AG04450 (cell line): ENCODE data around the gene PDE4A. TPM values are rescaled to one million over a fixed set of nuclear protein-coding genes. Genes with fewer than 3 reads are reported as not detected.
A peak's percentile ranks its signal among the peaks of the same experiment; 100 is the strongest.

ENCODE experiments used
- CTCF ChIA-PET: fragments of 300-600, 350-600 bp; formaldehyde crosslinking; extraction: SDS; loops from one replicate; lab custom pipeline; 2022; ENCODE audit warnings: antibody characterized with exemption, inconsistent platforms; lab: Charles Lee
- POLR2A ChIA-PET: fragments of 350-600 bp; formaldehyde crosslinking; extraction: SDS; loops from one replicate; lab custom pipeline; 2021; ENCODE audit warnings: antibody characterized with exemption, inconsistent platforms; lab: Yijun Ruan, JAX
- DNase-seq: peaks from one replicate; pipeline ENCODE4 v3.0.0-alpha.2; 2011; ENCODE audit warnings: low read depth, low spot score
- H3K27ac ChIP-seq: one replicate; pipeline ENCODE4 v1.5.1; 2012; ENCODE audit warnings: low read depth, low read length, control low read depth
- H3K27me3 ChIP-seq: one replicate; pipeline ENCODE4 v1.6.0; 2012; ENCODE audit warnings: low read length; ENCODE audit not compliant: control insufficient read depth, insufficient read depth
- H3K4me3 ChIP-seq: 2 replicates; pipeline ENCODE4 v1.5.1; 2011; ENCODE audit warnings: mild to moderate bottlenecking, low read depth, low read length, control low read depth
- H3K9me3 ChIP-seq: 2 replicates; pipeline ENCODE4 v1.5.1; 2012; ENCODE audit warnings: low read length; ENCODE audit not compliant: control insufficient read depth, insufficient read depth
- polyA plus RNA-seq: library from polyadenylated mRNA; depleted of rRNA; stranded (reverse); fragments of >200 nt; gene quantifications from 2 replicates; pipeline ENCODE4 v1.2.3, GENCODE V29; 2011
- TF ChIP-seq, protein P1 (sequence below): IDR thresholded peaks from 2 replicates; pipeline ENCODE4 v1.5.1; 2011; ENCODE audit warnings: low read depth, low read length, control low read depth, inconsistent platforms

The PDE4A gene
- polyA plus RNA-seq, 1 experiment = 2.9 TPM

DNA sequence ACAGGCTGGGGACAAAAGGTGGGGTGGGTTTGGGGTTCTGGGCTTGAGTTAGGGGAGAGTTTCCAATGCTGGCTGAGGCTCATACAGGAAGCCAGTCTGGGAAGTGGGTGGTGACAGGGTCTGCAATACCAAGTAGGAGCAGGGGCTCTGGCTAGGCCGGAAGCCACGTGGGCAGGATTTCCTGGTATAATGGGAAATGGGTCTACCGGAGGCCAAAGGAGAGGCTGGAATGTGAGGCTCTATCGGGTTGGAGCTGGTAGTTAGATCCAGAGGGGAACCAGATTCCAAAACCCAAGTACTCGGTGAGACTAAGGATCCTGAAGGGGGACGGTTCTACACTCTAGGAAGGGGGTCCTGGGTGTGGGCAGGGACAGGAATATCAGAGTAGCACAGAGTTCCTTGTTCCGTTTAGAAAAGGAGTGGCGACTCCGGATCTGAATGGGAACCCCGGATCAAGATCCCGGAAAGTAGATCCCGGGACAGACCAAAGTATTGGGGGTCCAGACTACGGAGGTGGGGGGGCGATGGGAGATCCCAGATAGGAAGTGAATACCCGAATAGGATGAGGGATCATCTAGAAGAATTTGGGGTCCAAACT is 17.8 kb upstream of the PDE4A start:
- H3K27me3 ChIP-seq = no peaks in the 10 kb centered on the region
- H3K9me3 ChIP-seq = no peaks in the 10 kb centered on the region
- no peak for DNase-seq
- ChIA-PET CTCF (interaction anchor here (1.1 to 6.3 kb wide), 5 partner anchors 12 to 143 kb away, joined by 4 to 87 read pairs (median 4); no protein-coding TSS in a partner anchor), POLR2A (no interaction called here)
- H3K4me3 ChIP-seq = peak overlapping the region; percentile 99
- peak overlapping the region; percentile 52 for H3K27ac ChIP-seq
- TF ChIP-seq, protein P1, sequence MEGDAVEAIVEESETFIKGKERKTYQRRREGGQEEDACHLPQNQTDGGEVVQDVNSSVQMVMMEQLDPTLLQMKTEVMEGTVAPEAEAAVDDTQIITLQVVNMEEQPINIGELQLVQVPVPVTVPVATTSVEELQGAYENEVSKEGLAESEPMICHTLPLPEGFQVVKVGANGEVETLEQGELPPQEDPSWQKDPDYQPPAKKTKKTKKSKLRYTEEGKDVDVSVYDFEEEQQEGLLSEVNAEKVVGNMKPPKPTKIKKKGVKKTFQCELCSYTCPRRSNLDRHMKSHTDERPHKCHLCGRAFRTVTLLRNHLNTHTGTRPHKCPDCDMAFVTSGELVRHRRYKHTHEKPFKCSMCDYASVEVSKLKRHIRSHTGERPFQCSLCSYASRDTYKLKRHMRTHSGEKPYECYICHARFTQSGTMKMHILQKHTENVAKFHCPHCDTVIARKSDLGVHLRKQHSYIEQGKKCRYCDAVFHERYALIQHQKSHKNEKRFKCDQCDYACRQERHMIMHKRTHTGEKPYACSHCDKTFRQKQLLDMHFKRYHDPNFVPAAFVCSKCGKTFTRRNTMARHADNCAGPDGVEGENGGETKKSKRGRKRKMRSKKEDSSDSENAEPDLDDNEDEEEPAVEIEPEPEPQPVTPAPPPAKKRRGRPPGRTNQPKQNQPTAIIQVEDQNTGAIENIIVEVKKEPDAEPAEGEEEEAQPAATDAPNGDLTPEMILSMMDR = no peak

DNA sequence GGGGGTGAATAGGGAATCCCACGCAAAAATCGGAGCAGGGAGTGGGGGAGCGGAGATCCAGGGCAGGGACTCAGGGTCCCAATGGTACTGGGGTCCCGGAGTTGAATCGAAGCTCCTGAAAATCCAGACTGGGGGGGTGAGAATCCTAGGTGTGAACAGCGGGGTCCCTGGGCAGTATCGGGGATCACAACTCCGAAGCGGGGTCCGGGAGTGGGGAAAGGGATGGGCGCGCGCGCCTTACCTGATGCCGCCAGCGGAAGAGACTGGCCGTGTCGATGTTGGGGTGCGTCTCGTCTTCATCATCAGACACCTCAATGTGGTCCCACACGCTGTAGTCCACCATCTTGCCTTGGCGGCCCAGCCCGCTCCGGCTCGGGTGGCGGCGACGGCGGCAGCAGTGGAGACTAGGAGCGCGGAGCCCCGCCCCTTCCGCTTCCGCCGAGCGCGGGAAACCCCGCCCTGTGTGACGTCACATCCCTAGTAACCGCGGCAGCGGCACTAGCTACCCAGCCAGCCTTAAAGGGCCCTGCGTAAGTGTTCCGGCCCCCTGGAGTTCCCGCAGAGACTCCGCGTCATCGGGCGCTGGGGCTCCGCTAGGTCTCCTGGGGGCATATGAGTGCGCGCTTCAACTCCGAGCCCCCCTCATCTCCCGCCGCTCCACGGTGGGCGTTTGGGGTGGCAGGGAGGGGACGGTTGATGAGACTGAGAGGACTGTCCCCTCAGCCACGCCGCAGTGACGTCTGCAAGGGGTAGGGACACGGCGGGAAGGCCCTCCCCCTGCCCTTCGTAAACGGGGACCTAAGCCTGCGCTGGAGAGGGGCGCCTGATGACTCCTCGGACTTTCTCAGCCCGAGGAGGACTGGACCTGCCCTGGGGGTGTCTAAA is 17.0 kb upstream of the PDE4A start, which contains the start of gene CDC37:
Gene CDC37 (minus strand): TSS at position 406 of the 885 bp plus-strand sequence. CDS start 63 bp downstream, at position 343.
- ChIA-PET CTCF (interaction anchor here (0.5 to 6.3 kb wide), 16 partner anchors 13 to 530 kb away, joined by 3 to 87 read pairs (median 4); no protein-coding TSS in a partner anchor), POLR2A (interaction anchor here (0.6 to 1.3 kb wide), 5 partner anchors 15 to 214 kb away, joined by 4 to 7 read pairs (median 4); no protein-coding TSS in a partner anchor)
- no peaks in the 10 kb centered on the region for H3K27me3 ChIP-seq
- no peaks in the 10 kb centered on the region for H3K9me3 ChIP-seq
- peak within 1 kb of the TSS; percentile 81 for H3K27ac ChIP-seq
- DNase-seq = peak; percentile 91
- H3K4me3 ChIP-seq = peak within 1 kb of the TSS; percentile 99
- TF ChIP-seq, protein P1 = no peak

DNA sequence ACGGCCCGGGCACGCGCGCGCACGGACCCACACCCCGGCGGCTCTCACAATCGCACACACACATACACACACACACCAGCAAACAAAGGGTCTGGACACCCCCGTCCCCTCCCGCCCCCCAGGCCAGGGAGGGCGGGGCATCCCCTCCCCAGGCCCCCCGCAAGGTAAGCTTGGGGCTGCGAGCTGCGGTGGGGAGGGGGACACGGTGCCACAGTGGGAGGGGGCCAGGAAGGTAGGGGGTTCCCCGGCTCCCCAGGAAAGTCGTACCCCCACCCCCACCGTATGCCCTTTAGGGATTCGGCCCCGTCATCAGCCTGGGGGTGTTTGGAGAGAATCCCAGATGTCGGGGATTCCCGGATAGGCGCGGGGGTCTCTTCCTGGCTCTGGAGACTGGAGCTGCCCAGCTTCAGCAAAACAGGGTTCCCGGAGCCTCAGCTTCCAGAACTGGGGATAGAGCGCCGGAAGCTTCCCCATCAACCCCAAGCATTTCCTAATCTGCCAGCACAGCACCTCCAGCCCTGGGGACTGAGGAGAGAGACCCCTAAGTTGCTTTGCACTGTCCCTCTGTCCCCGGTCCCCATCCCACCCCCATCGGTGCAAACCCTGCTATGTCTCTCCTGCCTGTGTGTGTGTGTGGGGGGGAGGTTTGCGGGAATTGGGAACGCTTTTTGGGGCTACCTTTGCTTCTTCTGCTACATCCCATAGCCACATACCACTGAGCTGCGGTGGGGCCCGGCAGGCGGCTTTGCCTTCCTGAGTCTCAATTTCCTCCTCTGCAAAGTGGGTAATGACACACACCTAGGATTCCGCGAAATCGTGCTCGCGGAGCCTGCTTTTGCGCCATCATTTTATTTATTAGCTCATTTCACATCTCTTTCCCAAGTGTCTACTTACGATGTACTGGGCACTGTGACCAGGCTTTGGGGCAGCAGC is 15.2 kb upstream of the PDE4A start:
- Histone ChIP-seq H3K27me3 (no peaks in the 10 kb centered on the region), H3K27ac (no peak overlapping the region), H3K9me3 (no peaks in the 10 kb centered on the region), H3K4me3 (peak overlapping the region; percentile 99)
- TF ChIP-seq, protein P1 = no peak
- ChIA-PET POLR2A (interaction anchor here (0.6 to 0.7 kb wide), 3 partner anchors 71 to 312 kb away, joined by 3 read pairs; no protein-coding TSS in a partner anchor), CTCF (interaction anchor here (0.5 to 6.3 kb wide), 19 partner anchors 11 to 448 kb away, joined by 3 to 87 read pairs (median 6); no protein-coding TSS in a partner anchor)
- no peak for DNase-seq

DNA sequence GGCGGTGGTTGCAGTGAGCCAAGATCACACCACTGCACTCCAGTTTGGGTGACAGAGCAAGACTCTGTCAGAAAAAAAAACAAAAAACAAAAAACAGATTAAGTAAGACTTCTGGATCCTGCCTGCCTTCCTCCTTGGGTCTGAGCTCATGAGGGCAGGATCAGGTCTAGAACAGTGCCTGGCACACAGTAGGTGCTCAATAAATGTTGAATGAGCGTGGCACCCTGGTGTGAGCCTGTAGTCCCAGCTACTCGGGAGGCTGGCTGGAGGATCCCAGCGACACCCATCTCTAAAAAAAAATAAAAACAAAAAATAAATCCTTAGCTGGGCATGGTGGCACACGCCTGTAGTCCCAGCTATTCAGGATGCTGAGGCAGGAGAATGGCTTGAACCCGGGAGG is 14.1 kb upstream of the PDE4A start:
- Histone ChIP-seq H3K27me3 (no peaks in the 10 kb centered on the region), H3K9me3 (no peaks in the 10 kb centered on the region), H3K4me3 (no peak overlapping the region), H3K27ac (no peak overlapping the region)
- ChIA-PET POLR2A (interaction anchor here (0.6 kb wide), 1 partner anchor 310 kb away, joined by 3 read pairs; no protein-coding TSS in a partner anchor), CTCF (interaction anchor here (1.1 to 6.3 kb wide), 7 partner anchors 10 to 293 kb away, joined by 3 to 87 read pairs (median 6); no protein-coding TSS in a partner anchor)
- TF ChIP-seq, protein P1 = no peak
- DNase-seq = no peak
